NT2/D1 (cell line): ENCODE data around the gene RCAN1.

ENCODE experiments used
- SUZ12 ChIP-seq: IDR thresholded peaks from 2 replicates; pipeline ENCODE4 v1.6.1; 2011; ENCODE audit not compliant: insufficient read length, insufficient read depth; ENCODE audit errors: extremely low read depth
- YY1 ChIP-seq: IDR thresholded peaks from 2 replicates; pipeline ENCODE4 v1.6.1; 2011; ENCODE audit not compliant: insufficient read length, insufficient read depth
- ZNF274 ChIP-seq: IDR thresholded peaks from 2 replicates; pipeline ENCODE4 v1.6.1; 2011; ENCODE audit warnings: mild to moderate bottlenecking, low read depth, low read length

DNA sequence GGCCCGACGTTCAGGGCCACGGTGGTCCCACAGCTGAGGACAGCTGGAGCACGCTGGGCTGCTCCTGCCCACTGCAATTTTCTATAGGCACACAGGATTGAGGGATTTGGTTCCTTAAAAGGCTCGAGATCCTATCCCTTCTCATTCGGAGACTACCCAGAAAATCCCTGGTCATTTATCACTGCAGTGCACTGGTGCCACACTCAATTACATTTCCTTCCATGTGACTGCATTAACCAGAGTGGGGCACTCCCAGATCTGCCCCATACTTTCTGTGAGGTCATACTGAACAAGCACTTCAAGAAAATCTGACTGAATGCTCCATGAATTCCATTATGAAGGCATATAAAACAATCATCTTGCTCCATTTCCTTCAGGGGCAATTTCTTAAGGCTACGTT lies 53.1 kb downstream of the RCAN1 start:
- no peak for TF ChIP-seq ZNF274
- no peak for TF ChIP-seq YY1
- TF ChIP-seq SUZ12 = no peak
